GM18870 (cell line): ENCODE measurements around the gene UNC119.
"Not testable (repeated sequence)": the region's sequence is repeated elsewhere in the genome, so short reads cannot be mapped to it uniquely, and the experiment has no call there.

Experiments
- ATAC-seq: cut with Tn5 transposase; IDR thresholded peaks from one replicate; pipeline ENCODE4 v1.9.1; 2021; ENCODE audit warnings: moderate library complexity; ENCODE audit not compliant: unreplicated experiment

The UNC119 gene

GRCh38 chr17:28523876-28524275 is 28.5 kb downstream of the UNC119 start:
- ATAC-seq, result no peak

DNA sequence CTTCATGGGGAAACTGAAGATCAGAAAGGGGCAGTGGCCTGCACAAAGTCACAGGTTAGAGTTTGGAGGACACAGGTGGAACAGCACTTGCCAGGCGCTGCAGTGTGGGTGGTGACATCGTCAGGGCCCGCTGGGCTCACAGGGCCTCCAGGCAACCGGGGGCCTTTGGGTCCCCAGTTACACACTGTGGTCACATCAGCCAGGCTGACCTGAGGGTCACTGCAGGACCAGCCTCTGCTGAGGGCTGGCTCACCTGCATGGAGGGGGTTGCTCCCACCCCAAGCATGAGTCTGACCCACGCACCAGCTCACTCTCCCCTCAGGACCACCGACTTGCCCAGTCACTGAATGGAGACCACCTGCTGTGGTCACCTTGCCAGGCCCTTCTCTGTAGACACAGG is 29.2 kb downstream of the UNC119 start:
- ATAC-seq, result no peak

DNA sequence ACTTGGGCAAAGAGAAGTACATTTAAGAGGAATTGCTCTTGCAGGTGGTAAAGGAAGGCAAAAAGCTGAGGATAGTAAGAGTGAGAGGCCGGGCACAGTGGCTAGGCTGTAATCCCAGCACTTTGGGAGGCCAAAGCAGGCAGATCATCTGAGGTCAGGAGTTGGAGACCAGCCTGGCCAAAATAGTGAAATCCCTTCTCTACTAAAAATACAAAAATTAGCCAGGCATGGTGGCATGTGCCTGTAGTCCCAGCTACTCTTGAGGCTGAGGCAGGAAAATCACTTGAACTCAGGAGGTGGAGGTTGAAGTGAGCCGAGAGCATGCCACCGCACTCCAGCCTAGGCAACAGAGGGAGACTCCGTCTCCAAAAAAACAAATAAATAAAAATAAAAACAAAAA is 30.1 kb downstream of the UNC119 start:
- ATAC-seq, result not testable (repeated sequence)

DNA sequence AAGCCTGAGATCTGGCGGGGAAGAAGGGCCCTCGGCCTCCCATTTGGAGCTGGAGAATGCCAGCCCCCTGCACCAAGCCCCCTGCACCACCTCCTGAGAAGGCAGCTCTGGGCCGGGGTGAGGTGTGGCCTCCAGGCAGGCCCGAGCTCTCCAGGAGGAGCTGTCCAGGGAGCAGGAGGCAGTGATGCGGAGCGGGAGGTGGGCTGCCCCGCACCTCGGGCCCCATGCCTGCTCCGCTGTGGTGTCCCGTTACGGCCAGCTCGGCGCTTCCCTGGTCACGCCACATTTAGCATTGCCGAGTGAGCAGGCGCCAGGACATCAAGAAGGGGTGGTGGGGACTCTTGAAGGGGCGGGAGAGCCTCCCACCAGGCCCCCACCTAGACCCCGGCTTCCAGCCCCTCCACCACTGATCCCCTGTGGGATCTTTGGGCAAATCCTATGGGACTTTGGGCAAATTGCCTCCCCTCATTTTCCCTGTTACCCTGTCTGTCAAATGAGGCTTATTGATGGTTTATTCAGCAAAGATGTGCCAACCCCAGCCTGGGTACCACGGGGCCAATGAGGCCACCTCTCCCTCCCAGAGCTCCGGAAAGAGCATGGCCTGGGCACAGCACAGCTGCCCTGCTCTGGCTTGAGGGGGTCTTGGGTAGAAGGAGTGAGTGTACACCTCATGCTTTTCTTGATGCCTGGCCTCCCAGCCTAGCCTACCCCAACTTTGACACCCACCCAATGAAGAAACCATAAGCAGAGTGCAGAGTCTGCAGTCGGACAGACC is 30.9 kb downstream of the UNC119 start:
- ATAC-seq, result no peak

GRCh38 chr17:28520687-28521086 is 31.7 kb downstream of the UNC119 start:
- ATAC-seq, result no peak

GRCh38 chr17:28519236-28519635 is 33.2 kb downstream of the UNC119 start:
- ATAC-seq, result no peak

DNA sequence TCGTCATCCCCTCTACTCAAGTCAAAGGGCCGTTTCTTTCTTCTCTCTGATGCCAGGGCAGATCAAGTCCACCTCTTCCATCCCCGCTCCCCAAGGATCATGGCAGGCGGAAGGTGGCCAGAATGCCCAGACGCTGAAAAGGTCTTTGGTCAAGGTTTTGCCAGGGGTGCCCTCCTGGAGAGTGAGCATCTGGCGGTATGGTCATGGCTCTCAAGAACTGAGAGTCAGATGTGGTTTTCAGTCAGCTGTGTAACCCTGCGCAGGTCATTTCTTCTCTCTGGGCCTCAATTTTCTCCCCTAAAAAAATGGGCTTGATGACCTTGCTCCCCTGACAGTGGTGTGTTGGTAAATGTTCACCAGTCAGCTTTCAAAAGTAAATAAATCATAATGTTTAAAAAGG is 33.8 kb downstream of the UNC119 start:
- no peak for ATAC-seq

DNA sequence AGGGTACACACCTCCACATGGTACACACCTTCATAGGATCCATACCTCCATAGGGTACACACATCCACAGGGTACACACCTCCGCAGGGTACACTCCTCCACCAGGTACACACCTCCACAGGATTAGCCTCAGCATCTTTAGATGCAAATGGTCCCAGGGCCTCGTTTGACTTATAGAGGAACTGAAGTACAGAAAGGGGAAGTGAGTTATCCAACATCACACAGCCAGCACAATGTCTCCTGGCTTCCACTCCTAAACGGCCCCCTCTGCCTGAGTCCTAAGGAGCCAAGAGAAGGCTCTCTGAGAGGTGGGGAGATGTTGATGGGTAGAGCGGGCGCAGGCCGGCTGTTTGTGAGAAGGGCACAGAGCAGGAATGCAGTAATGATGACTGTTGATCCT is 34.3 kb downstream of the UNC119 start:
- ATAC-seq, result no peak

DNA sequence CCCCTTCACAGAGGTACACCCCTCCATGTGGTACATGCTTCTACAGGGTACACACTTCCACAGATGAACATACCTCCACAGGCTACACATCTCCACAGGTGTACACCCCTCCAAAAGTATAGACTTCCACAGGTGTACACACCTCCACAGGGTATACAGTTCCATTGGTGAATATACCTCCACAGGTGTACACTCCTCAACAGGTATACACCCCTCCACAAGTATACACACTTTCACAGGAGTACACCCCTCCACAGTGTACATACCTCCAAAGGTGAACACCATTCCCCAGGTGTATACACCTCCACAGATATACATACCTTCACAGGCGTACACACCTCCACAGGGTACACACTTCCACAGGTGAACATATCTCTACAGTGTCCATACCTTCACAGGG is 36.9 kb downstream of the UNC119 start:
- no peak for ATAC-seq

DNA sequence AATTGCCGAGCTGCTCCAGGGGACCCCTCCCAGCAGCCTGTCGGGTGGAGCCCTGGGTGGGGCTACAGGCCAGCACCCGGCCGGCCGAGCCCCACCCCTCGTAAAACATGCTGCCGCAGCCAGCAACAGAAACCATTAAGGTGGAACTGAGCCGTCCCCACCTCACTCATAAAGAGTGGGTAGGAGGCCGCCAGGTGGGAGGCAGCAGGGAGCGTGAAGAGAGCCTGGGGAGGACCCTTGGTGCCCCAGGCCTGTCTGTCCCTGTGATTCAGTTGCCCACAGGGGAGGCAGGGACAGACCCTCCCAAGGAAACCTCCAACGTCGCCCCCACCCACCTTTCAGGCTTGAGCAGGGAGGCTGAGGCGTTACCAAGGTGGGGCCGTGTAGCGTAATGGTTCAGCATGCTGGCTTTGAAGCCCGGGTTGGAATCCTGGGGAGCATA is 37.8 kb downstream of the UNC119 start:
- no peak for ATAC-seq

DNA sequence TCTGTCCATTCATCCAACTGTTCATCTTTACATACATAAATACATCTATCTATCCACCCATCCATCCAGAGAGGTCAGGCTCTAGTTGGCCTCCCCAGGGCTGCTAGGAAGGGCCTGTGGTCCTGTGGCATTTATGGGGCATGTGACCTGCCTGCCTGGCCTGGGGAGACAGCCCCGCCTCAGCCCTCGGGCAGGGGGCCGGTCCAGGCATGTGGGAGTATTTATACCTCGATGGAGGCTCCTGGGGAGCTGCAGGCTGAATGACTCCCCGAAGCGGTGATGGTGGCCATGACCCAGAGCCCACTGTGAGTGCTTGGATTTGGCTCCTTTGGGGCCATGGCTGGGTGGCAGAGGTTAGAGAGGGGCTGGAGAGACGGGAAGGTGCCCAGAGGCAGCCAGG is 38.9 kb downstream of the UNC119 start:
- ATAC-seq, result no peak

DNA sequence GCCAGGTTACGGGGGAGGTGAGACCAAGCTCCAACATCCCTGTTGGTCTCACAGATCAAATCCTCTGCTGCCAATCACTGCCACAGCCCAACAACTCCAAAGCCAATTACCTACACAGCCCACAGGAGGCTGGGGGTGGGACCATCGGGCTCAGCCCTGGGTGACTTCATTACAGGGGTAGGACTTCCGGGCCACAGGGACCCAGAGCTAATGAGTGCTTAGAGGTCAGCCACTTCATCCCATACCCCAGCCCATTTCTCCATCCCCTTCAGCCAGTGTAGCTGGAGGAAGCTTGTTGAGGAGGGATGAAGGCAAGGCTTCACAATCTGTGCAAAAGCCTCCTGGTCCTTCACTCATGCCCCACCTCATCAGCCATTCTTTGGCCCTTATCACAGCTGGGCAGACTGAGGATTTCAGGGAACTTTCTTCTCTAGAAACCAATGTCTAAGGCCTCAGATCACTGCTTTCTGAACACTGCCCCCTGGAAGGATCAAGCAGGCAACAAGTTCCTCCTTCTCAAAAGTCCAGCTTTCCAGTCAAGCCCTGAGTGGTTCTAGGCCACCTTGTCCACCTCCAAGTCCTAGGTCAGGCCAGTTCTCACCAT is 40.5 kb downstream of the UNC119 start:
- ATAC-seq, result no peak

DNA sequence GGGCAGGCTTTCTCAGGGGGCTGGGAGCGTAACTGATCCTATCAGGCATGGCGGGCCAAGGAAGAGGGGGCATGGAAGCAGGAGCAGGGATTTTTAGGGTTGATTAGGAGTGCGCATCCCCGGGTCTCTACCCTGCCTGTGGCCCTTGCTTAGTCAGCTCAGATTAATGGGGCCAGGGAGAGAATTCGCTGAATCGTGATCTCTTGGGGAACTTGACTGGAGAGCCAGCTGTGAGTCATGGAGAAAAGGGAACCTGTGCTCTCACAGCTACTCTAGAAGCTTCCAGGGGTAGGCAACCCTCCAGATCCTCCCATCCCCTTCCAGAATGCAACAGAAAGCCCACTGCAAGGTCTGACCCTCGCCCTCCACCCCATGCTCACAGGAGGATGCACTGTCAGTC is 42.6 kb downstream of the UNC119 start:
- ATAC-seq, result no peak

GRCh38 chr17:28508211-28508724 is 44.2 kb downstream of the UNC119 start:
- ATAC-seq, result no peak

DNA sequence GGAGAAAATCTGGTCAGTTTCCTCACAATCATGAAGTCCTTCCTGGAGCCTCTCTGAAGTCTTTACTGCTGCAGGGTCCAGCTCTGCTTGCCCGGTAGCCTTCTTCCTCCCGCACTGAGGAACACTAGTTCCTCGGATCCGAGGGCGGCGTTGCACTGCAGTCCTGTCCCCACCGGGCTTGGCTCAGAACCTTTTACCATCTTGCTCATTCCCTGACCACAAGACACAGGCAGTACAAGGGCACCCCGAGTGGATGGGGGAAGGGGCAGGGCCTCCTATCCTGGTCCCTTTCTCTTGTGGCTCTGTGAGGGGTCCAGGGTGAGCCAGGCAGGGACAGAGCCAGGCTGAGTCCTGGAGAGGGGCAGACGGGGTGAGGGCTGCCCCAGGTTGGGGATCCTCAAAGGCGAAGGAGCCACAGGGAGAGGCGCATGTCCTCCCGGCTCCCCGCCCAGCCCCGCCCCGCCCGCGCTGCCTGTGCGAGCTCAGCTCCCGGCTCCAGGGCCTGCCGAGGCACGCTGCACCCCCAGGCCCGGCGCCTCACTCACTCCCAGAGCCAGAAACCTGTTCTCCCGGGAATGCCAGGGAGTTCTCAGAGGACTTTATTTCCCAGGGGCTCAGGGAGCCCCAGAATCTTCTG is 44.7 kb downstream of the UNC119 start:
- no peak for ATAC-seq

DNA sequence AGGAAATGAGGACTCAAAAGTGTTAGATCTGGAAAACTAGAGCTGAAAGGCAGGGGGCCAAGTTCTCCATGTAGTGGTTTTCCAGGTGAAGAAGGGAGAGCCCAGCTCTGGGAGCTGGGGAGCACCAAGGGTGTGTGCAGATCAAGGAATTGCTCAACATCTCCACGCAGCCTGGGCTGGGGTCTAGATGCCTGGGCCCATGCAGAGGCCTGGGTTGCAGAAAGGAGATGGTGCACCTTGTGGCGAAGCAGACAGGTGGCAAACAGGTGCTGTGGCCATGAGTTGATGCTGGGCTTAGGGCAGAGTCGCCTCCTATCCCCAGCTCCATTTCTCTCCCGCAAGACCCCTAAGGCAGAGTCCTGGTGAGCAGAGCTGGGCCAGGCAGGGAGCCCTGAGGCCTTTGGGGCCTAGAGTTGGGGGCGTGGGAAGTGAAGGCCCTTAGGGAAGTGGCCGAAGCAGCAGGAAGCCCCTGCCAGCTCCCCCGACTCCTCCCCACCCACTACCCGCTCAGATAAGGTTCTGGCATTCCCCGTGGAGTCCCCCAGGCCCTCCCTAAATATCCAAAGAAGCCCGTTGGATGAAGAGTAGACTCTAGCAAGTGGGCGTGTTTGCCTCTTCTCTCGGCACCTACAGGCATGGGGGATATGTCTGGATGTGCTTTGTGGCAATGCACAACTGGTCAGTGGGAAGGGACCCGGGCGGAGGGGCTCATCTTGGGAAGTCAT is 45.5 kb downstream of the UNC119 start:
- ATAC-seq, result no peak

GRCh38 chr17:28505986-28506665 is 46.3 kb downstream of the UNC119 start, which contains the start of gene FOXN1:
TSS of gene FOXN1 (plus strand) at chr17:28506348. CDS start at chr17:28523970, 17,622 bp downstream.
- no peak for ATAC-seq

- no peak for ATAC-seq
Measured at GRCh38 chr17:28503420-28503819, 49.0 kb downstream of the UNC119 start.

- no peak for ATAC-seq
Measured at GRCh38 chr17:28501421-28502284, 50.8 kb downstream of the UNC119 start.
